HG03097 (cell line): ENCODE measurements around the gene ADK.

ENCODE experiments used
- ATAC-seq: cut with Tn5 transposase; IDR thresholded peaks from one replicate; pipeline ENCODE4 v1.9.1; 2021; ENCODE audit not compliant: unreplicated experiment, low FRiP score

The ADK gene

DNA sequence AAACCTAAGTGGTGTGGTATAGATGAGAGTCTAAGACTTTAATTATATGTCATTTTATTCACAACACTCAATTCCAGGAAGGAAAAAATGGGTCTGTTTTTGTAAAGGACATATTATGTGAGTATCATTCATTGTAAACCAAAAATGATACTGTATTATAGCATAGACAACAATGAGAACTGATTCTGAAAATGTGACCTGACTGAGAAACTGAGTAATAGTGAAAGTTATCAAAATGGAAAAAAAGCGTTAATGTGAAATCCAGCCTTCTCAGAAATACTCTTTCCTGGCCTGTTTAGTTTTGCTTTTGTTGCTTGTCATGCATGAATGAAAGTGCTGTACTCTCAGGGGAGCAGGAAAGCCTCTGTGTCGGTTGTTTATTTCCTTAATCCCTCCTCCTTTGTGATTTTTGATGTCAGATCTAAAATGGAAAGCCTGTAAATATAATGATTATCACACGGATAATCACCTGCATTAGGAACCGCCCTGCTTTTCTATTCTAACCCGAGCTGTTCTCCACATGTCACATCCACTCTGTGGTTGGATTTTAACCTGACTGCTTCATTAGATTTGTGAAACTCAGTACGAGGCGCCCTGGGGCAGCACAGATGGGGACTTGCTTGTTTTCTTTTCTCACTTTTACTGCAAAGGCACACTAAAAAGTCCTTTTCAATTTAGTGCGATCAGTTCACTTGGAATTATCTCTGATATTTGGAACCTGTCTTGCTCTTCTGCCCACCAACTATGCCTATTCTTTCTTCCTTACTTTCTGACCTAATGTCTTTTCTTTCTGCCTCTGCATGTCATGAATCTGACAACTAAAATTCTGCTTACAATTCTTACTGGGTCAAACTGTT is 434.4 kb downstream of the ADK start:
- ATAC-seq: peak; percentile 54

DNA sequence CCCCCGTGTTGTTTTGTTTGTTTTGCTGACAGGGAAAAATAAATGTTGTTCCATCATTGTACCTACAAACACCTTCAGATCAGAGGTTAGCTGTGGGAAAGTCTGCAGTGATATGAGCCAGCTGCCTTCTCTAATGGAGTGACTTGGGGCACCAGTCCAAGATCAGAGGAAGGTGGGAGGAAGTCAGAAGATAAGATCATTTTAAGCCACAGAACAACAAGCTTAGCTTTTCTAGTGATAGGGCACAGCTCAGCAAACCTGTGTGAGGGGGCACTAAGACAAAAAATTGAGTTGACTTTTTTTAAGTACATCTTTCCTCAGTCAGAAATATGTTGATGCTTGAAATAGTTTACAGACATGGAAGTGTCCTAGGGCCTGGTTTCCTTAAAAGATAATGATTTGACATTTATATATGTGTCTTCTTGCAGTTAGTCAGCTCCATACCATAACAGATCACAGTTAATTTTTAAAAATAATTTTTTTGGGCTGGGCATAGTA is 435.1 kb downstream of the ADK start:
- no peak for ATAC-seq

DNA sequence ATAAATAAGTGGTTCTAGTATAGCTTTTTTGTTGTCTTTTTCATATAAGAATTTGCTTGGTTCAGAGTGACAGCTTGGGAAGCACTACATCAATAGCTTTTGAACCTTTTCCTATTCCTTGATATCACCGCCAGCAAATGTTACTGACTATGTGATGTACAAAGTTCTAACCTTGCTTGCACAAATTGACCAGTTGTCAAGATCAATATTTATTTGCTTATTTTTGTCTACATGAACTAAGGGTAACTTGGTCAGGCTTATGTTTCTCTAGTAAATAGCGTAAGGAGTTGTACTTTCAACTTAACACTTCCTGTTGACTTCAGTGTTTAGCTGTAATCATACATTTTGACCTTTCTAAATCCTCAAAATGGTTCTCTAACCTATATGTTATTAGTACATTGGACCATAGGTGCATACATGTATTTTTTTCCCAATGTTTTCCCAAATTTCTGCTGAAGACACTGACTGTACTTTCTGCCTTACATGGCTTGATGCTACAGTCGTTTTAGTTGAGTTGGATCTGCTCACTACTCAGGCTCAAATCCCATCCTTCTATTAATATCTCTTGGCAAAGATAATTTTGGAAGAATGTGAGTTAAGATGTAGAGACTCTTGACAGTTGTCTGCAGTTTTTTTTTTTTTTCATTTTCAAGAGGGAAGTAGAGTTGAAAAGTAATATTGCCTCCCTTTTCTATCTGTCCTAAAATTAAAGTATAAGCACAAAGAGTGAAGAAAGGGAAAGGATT is 436.3 kb downstream of the ADK start:
- ATAC-seq: no peak

DNA sequence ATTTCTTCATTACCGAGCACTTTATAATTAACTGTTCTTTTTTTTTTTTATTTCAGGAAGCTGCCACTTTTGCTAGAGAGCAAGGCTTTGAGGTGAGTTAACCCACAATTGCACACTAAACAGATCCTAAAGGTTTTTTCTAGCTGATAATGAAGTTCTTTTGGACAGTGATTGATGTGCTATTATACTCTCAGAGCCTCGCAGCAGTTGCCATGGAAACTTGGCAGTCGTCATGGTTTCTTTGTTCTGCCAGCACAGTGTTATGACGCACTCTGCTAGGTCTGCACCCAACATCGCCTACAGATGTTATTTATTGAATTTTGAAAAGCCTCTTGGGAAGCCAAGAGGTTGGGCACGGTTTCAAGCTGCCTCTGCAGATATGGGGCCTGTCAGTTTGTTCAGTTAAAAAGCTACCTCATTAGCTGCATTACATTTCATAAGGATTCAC is 438.2 kb downstream of the ADK start:
- ATAC-seq: peak; percentile 31

DNA sequence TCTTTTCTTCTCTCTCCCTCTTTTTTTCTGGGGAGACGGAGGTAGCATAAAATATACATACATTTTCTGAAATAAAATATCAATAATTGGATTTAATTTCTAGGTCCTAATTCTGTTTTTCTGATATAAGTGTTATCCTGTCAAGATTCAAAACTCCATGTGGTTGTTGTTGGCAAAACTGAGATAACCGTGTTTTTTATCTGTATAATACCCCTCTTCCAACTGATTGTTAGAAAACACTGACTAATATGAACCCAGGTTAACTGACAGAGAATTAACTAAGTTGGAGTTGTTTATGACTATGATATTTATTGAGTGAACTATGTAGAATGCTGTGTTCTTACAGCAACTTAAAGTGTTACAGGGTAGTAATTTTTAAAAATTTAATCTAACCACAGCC is 438.8 kb downstream of the ADK start:
- ATAC-seq: no peak

DNA sequence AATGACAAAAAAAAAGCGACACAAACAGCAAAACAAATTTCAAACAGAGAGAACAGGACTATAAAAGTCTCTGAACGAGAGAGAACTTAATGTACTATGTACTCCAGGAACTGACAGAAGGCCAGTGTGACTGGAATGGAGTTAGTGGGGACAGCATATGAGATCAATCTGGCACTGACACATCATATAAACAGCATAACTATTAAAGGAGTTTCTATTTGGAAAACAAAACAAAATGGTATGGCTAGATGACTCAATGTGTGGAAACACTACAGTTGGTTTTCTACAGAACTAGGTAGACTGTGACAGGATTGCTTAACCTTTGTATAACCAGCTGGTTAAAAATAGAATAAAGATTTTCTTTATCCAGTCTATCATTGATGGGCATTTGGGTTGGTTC is 442.4 kb downstream of the ADK start:
- no peak for ATAC-seq

DNA sequence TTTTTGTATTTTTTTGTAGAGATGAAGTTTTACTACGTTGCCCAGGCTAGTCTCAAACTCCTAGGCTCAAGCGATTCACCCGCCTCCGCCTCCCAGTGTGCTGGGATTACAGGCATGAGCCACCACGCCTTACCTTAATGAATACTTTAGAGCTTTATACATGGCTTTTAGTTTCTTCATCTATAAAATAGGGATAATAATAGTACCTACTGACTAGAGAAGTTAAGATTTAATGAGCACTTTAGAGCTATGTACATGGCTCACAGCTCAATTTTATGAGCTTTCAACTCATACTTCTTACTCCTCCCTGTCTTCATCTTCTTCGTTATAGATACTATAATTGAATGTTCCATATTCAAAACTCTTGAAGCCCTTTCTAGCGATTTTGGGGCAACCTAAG is 445.7 kb downstream of the ADK start:
- no peak for ATAC-seq

DNA sequence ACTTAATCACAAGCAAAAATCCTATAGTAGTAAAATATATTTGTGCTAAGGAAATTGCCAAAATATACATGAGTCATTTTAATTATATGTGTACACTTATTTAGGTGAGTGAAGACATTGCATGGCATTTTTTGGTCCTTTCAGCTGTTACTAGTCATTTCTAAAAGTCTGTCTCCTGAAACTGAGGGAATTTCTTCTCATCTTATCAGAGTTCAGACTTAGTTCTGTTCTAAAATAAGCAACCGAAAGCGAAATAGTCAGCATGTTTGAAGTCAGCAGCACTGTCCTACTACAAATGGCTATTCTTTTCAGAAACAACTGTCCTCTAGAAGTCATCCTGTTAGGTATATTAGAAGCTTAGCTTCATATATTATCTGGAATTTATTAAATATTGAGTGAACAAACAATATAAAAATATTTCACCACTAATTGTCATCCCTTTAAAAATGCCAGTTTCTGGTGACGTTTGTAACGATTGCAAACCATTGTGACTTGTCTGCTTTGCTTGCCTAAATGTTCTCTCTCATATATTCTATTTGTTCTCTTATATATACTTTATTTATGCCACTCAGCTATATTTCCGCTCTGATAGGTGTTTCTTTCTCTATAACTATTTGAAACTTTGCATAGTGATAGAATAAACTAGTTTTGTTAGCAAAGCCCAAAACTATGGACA is 448.0 kb downstream of the ADK start:
- ATAC-seq: peak; percentile 68

DNA sequence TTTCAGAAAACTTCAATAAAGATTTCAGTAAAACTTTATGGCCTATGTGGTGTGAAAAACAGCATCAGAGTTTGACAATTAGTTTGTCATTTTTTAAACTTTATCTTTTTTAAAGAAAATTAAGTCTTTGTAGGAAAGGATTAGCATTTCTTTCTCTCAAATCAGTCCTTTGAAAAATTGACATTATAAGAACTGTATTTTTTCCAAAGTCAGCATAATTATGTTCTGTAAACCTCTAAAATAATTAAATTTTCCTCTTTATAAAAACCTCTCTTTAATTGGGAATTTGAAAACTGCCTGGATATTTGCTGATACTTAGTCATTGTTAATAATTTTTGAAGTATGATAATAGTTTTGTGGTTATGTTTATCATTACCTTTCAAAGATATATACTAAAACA is 448.7 kb downstream of the ADK start:
- no peak for ATAC-seq

DNA sequence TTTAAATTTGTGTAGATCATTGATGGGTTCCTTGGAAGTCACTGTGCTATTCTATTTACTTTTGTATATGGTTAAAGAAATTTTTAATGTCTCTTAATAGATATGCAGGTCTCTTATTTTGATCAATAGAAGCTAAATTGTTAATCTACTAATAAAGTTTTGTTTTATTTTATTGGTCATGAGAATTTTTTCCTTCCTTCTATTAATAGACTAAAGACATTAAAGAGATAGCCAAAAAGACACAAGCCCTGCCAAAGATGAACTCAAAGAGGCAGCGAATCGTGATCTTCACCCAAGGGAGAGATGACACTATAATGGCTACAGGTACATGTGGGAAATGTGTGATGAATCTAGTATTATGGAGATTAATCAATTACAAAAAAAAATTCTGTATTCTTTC is 449.1 kb downstream of the ADK start:
- no peak for ATAC-seq

DNA sequence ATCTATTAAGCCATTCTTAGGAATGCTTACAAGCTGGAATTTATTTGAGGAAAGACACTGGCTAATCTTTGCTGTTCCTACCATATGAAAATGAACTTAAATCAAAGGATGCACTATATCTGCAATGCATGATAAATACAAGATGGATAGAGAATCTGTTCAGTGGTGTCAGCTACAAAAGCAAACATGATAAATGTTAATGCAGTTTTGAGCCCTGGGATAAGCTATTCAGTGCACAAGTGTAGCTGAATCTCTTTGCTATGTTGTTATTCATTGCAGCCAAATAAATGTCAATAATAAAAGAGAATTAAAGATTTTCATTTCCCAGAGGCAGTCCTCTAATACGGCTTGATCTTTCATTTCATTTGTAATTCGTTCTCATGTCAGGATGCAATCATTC is 451.6 kb downstream of the ADK start:
- ATAC-seq: no peak

DNA sequence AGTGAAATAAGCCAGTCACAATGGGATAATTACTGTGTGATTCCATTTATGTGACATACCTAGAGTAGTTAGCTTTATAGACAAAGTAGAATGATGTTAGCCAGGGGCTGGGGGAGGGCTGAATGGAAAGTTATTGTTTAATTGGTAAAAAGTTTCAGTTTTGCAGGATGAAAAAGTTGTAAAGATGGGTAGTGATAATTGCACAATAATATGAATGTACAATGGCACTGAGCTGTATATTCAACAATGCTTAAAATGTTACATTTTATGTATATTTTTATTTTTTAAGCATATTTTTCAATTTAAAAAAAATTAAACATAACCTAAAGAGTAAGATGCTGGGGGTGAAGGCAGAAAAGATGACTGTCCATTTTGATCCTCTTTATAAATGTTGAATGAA is 459.3 kb downstream of the ADK start:
- ATAC-seq: no peak

DNA sequence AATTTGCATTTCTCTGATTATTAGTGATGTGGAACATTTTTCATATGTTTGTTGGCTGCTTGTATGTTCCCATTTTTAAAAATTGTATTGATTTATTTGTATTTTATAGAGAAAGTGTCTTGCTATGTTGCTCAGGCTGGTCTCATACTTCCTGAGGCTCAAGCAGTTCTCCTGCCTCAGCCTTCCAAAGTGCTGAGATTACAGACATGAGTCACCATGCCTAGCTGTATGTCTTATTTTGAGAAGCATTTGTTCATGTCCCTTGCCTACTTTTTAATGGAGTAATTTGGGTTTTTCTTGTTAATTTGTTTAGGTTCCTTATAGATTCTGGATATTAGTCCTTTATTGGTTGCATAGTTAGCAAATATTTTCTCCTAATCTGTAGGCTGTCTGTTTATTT is 461.2 kb downstream of the ADK start:
- ATAC-seq: no peak

DNA sequence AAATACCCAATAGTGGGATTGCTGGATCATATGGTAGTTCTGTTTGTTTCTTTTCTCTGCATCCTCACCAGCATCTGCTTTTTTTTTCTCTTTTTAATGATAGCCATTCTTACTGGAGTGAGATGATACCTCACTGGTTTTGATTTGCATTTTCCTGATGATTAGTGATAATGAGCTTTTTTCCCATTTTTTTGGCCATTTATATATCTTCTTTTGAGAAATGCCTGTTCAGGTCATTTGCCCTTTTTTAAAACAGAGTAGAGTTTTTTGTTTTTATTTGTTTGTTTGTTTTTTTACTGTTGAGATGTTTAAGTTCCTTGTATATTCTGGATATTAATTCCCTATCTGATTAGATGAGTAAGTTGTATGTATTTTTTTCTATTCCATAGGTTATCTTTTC is 469.6 kb downstream of the ADK start:
- ATAC-seq: no peak

DNA sequence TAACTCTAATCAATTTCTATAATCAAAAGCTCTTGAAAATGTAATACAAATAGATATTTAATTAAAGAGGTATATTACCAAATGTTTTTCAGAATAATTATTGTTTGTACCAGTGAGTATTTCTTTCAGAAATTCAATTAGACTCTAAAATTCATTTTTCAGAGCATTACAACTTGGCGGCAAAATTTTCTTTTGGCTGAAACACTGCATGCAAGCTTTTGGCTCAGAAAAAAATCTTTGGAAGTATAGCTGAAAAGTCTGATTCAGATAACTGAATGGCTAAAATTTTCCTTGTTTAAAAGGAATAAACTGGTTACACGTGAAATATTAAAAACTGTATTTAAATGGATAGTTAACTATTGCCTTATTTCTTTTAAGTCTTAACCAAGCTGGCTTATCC is 472.8 kb downstream of the ADK start:
- ATAC-seq: no peak

DNA sequence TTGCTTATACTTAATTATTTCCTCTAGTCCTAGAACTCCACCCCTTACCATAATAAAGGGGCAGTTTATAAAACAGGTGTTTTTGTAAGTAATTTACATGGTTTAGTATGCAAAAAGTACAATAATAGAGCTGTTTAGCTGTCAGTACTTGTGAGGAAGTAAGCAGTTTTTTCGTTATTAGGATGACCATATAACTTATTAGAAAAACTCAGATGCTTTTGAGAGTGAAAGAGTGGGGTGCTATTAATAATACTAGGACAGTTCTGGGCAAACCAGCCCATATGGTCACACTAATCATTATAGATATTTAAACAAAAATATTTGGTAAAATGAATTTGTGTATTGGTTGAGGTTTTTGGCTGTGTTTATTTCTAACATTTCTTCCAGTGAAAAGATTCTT is 473.5 kb downstream of the ADK start:
- no peak for ATAC-seq

DNA sequence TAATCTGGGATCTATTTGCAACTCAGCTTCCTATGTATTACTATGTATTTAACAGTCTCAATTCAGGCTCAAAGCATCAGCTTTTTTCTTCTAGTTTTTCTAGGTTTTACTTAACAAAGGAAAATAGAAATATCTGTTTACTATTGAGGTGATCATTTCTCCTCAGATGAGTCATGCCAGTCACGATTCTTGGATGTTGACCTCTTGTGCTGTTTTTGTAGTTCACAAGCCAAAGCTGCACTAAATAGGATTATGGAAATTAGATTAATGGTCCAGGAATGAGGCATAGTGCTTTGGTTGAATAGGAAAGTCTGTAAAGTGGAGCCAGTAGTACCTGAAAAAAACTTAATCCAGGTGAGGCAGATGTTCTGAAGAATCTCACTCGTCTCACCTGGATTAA is 477.1 kb downstream of the ADK start:
- no peak for ATAC-seq

DNA sequence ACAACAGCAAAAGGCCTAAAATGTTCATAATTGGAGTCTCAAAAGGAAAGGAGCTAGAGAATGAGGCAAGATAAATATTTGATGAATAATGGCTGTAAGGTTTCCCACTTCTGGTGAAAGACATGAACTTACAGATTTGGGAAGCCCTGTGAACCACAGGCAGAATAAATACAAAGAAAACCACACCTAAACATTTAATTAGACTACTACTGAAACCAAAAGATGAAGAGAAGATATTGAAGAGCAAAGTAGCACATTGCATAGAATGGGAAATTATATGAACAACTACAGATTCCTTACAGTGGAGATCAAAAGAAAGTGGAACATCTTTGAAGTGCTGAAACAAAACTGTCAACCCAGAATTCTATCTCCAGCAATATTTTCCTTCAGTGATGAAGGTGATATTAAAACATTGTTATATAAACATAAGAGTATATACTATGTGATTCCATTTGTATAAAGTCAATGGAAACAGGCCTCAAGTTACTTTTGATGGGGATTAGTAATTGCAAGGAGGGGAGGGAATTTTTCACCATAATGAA is 484.0 kb downstream of the ADK start:
- ATAC-seq: no peak

DNA sequence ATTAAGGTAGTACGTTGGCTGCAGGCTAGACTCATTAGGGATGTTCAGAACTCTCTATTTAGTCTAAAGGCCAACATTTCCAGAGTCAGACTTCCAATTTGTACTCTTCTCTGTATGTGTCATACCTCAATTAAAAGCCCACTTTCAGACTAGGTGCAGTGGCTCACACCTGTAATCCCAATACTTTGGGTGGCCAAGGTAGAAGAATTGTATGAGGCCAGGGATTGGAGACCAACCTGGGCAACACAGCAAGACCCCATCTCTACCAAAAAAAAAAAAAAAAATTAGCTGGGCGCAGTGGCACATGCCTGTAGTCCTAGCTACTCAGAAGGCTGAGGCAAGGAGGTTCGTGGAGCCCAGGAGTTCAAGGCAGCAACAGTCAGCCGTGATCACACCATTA is 484.6 kb downstream of the ADK start:
- no peak for ATAC-seq

DNA sequence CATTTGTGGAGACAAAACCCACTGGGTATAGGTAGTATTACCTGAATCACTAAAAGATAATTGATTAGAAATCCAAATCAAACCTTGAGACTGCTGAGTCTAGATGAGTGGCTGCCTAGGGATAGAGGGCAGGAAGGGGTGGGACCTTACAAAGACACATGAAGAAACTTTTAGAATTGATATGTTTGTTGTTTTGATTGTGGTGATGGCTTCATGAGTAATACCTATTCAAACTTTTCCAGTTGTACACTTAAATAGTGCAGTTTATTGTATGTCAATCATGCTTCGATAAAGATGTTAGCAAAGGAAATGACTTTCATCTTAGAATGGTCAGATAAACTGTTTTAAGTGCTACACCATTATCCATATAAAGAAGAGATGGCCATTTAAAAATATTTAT is 486.7 kb downstream of the ADK start:
- ATAC-seq: no peak
